MV-4-11 (cell line): Measurements from ENCODE around the gene SURF6.
"Not testable (repeated sequence)": the region's sequence is repeated elsewhere in the genome, so short reads cannot be mapped to it uniquely, and the experiment has no call there.

ENCODE experiments used
- DNase-seq: peaks from one replicate; lab custom pipeline; 2025; lab: John Stamatoyannopoulos, UW

SURF6 gene

DNA sequence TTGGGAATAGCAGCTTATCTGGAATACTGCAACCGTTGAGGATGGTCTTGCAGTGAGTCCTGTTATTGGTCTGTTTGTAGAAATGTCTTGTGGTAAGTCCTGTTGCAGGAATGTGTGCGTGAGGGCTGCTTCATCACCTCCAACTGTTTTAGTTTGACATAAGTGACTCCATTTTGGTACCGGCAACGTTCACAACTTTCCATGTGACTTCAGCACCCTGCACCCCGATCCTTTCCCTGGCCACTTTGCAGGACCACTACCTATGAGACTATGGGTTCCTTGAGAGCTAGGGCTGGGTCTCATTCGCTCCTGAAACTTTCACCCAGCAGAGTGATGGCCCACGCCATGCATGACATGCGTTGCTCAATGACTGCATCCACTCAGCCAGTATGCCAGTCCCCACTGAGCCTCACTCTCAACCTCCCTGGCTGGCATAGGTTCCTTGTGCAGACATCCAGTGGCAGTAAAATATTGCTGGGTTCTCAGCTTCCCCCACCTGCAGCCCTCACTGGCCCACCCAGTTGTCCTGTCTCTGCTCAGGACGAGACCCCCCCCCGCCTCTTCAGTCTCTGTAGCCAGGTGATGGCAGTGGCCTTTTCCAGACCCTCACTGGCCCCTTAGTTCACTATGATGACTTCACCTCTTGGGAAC is 8.0 kb downstream of the SURF6 start:
- no peak for DNase-seq

DNA sequence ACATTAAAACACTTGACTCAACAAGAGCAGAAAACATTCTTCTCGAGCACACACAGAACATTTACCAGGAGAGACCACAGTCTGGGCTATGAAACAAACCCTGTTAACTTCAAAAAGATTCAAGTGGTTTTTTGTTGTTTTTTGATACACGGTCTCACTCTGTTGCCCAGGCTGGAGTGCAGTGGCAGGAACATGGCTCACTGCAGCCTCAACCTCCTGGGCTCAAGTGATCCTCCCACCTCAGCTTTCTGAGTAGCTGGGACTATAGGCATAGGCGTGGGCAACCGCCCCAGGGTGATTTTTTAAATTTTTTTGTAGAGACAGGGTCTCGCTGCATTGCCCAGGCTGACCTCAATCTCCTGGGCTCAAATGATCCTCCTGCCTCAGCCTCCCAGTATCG is 9.0 kb downstream of the SURF6 start:
- DNase-seq, result not testable (repeated sequence)

GRCh38 chr9:133323991-133324703 is 11.8 kb downstream of the SURF6 start:
- no peak for DNase-seq

GRCh38 chr9:133323211-133323610 is 12.8 kb downstream of the SURF6 start:
- DNase-seq, result no peak

GRCh38 chr9:133322701-133323100 is 13.3 kb downstream of the SURF6 start:
- DNase-seq, result no peak

- no peak for DNase-seq
Observed at GRCh38 chr9:133321411-133321935, 14.5 kb downstream of the SURF6 start.

- no peak for DNase-seq
Observed at GRCh38 chr9:133320421-133320881, 15.5 kb downstream of the SURF6 start.

DNA sequence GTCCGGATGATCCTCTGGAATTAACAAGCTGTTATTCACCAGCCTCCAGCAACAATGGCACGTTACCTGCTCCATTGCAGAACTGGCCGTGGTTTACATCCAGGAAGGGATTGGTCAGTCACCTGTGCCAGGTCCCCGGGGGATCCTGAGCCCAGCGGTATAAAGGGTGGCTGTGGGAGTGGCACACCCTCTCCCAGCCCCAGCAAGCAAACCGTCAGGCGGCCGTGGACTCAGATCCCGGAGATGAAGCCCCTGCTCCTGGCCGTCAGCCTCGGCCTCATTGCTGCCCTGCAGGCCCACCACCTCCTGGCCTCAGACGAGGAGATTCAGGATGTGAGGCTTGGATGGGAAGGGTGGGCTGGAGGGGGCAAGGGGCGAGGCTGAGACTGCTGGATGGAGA is 18.4 kb downstream of the SURF6 start:
- not testable (repeated sequence) for DNase-seq

- no peak for DNase-seq
Observed at GRCh38 chr9:133315997-133316396, 20.0 kb downstream of the SURF6 start.

DNA sequence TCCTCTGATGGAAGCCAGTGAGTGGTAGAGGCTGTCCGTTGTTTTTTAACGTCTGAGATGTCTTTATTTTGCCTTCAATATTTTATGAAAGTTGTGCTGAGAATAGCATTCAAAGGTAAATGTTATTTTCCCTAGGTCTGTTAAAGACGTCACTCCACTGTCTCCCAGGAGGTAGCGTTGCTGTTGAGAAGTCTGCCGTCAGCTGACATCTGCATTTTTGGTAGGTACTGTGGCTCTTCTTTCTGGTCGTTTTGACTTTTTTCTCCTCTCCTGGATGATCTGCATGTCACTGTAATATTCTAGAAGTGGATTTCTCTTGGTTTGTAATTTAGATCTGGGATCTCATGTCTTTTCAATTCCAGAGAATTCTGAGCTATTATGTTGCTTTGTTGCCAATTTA is 26.4 kb downstream of the SURF6 start:
- DNase-seq, result no peak

- no peak for DNase-seq
Observed at GRCh38 chr9:133307301-133307700, 28.7 kb downstream of the SURF6 start.

- DNase-seq, result no peak
Observed at GRCh38 chr9:133306242-133307204, 29.5 kb downstream of the SURF6 start.

DNA sequence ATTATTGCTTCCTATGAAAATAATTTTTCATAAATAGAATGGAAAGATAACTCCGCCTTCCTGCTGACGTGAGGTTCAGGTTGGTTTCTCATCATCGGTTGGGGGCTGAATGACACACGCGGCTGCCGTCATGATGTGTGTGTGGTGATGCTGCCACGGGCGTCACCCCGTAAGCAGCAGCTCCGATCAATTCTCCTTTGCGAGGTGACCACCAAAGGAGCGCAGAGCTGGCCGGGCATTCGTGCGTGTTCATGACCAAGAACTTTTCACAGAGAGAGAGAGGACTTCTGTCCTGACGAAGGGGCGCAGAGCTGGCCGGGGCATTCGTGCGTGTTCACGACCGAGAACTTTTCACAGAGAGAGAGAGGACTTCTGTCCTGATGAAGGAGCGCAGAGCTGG is 30.3 kb downstream of the SURF6 start:
- DNase-seq, result no peak

DNA sequence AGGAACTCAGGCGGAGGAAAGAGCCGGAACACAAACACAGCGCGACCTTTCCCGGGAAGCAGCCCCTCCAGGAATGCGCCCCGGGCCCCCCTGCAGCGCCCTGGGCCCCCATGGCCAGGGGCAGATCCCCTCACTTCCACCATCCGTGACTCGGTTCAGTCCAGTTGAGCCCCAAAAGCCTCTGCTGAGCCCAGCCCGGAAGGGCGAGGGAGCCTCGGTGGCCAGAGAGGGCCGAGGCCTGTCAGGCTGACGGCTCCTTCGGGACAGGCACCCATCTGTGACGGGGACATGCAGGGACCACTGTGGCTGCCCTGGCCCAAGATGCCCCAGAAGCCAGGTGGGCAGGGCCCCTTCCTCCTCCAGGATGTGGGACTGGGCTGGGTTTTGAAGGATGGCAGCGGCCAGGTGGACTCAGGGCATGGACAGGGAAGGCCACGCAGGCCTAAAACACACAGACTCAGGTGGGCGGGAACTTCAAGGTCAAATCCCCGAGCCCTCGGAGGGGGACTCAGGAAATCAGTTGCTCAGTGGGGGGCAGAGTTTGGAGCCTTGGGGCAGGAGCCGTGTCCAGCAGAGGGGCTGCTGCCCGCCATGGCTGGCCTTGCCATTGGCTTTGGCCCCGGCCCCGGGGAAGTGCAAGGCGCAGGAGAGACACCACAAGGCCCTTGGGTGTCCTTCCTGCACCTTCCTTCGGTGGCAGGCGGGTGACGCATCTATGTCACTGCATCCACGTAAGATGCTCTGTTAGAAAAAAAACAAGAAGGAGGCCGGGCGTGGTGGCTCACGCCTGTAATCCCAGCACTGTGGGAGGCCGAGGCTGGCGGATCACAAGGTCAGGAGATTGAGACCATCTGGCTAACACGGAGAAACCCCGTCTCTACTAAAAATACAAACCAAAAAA is 31.3 kb downstream of the SURF6 start:
- DNase-seq, result no peak

- no peak for DNase-seq
Observed at GRCh38 chr9:133304158-133304470, 31.9 kb downstream of the SURF6 start.

DNA sequence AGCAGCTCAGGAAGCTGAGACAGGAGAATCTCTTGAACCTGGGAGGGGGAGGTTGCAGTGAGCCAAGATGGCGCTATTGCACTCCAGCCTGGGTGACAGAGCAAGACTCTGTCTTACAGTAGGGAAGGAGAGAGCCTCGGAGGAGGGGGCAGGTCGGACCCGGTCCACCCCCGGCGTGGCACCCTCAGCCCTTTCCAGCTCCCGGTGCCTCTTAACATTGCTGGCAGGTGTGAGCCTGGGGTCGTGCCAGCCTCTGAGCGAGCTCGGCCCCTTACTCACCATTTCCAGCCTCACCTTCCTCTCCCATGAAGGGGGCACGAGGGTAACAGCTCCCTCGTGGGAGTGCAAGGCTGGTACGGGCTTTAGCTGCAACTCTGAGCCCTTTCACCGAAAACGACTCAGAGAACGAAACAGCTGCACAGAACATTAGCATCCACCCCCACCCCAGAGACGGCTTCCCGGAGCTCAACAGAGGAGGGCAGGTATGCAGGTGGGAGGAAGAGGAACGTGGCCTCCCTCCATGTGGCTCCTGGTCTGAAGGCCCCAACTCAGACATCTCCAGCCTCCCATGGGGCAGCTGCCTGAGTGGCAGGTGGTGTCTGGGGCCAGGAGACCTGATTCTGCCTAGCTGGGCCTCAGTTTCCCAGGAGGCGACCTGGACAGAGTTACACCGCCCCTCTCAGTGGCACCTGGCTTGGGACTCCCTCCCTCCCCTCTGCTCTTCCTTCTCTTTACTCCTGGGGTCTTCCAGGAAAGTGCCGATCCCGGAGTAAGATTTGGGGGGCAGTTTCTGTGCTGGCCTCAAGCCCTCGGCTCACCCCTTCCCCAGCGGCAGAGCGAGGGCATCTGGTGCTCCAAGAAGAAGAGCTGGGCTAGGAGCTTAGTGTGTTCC is 32.5 kb downstream of the SURF6 start:
- no peak for DNase-seq

DNA sequence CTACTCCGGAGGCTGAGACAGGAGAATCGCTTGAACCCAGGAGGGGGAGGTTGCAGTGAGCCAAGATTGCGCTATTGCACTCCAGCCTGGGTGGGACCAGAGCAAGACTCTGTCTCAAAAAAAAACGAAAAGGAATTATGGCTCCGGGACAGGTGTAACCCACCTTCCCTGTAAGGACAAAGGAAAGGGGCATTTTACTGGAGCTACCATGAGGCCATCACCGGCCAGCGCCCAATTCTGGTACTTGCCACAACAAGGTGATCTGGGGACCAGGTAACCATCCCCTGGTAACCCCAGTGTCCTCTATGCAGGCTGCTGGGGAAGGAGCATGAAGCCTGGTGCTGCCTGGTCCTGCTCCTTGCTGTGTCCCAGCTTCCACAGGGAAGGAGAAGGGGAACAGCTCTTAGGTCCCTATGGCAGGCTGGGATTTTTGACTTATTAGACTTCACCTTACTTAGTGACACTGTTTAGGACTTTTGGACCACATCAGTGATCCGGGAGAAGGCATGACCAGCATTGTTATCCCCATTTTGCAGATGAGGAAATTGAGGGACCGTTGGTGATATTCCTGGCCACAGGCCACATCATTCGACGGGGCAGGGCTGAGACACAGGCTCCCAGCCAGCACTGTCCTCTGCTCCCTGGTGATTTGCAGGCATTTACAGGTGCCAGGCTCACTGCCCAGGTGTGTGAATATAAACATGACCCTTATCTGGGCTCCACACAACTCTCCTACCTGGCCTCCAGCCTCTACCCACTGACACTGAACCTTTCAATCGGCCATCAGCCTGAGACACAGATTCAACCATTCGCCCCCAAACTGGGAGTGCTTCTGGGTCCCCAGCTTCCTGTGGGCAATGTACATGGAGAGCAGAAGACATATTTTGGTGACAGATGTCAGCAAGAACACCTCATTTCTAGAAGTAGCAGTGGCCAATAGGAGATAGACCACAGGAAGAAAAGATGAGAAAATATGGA is 34.4 kb downstream of the SURF6 start:
- no peak for DNase-seq

GRCh38 chr9:133299996-133300395 is 36.0 kb downstream of the SURF6 start:
- DNase-seq, result not testable (repeated sequence)

- DNase-seq, result no peak
Observed at GRCh38 chr9:133294257-133294656, 41.7 kb downstream of the SURF6 start.
